Embryonic facial prominence (tissue), 1 donor: ENCODE data around the gene TAS2R30.
A peak's percentile ranks its signal among the peaks of the same experiment; 100 is the strongest.

Experiments used
- DNase-seq: peaks from one replicate; pipeline ENCODE4 v3.0.0-alpha.2; 2016; ENCODE audit errors: extremely low spot score

Gene TAS2R30

GRCh38 chr12:11134305-11134704 lies at the start of gene TAS2R30:
Gene TAS2R30 (minus strand): TSS chr12:11134644. CDS start chr12:11134244, 400 bp downstream.
- no peak for DNase-seq

GRCh38 chr12:11183011-11183410 lies 48.6 kb upstream of the TAS2R30 start:
- DNase-seq, result no peak

GRCh38 chr12:11182529-11182928 lies 48.1 kb upstream of the TAS2R30 start:
- no peak for DNase-seq

- no peak for DNase-seq
Observed at GRCh38 chr12:11178250-11178649, 43.8 kb upstream of the TAS2R30 start.

GRCh38 chr12:11174022-11174421 lies 39.6 kb upstream of the TAS2R30 start:
- DNase-seq, result no peak

- no peak for DNase-seq
Observed at GRCh38 chr12:11171969-11172675, 37.7 kb upstream of the TAS2R30 start.

- DNase-seq, result peak; percentile 87
Observed at GRCh38 chr12:11171145-11171968, 36.9 kb upstream of the TAS2R30 start, which contains the start of gene SMIM10L1. Gene SMIM10L1 (plus strand): TSS chr12:11171194. CDS start chr12:11171357, 163 bp downstream.

- DNase-seq, result peak; percentile 39
Observed at GRCh38 chr12:11170810-11171144, 36.3 kb upstream of the TAS2R30 start.

- DNase-seq, result no peak
Observed at GRCh38 chr12:11166300-11166699, 31.9 kb upstream of the TAS2R30 start.

- DNase-seq, result no peak
Observed at GRCh38 chr12:11164384-11164783, 29.9 kb upstream of the TAS2R30 start.

- DNase-seq, result no peak
Observed at GRCh38 chr12:11162502-11162901, 28.1 kb upstream of the TAS2R30 start.

- no peak for DNase-seq
Observed at GRCh38 chr12:11158885-11159444, 24.5 kb upstream of the TAS2R30 start.

- no peak for DNase-seq
Observed at GRCh38 chr12:11154400-11154925, 20.0 kb upstream of the TAS2R30 start.

- DNase-seq, result no peak
Observed at GRCh38 chr12:11152725-11153124, 18.3 kb upstream of the TAS2R30 start.

GRCh38 chr12:11150832-11151231 lies 16.4 kb upstream of the TAS2R30 start:
- no peak for DNase-seq

- DNase-seq, result no peak
Observed at GRCh38 chr12:11147420-11147819, 13.0 kb upstream of the TAS2R30 start.

- DNase-seq, result no peak
Observed at GRCh38 chr12:11144297-11144696, 9.9 kb upstream of the TAS2R30 start.

- DNase-seq, result no peak
Observed at GRCh38 chr12:11143352-11143751, 8.9 kb upstream of the TAS2R30 start.

GRCh38 chr12:11136075-11136474 lies 1.6 kb upstream of the TAS2R30 start:
- DNase-seq, result no peak

- DNase-seq, result no peak
Observed at GRCh38 chr12:11133816-11134215, 628 bp downstream of the TAS2R30 start.

GRCh38 chr12:11133162-11133561 lies 1.3 kb downstream of the TAS2R30 start:
- no peak for DNase-seq

GRCh38 chr12:11130999-11131398 lies 3.4 kb downstream of the TAS2R30 start:
- no peak for DNase-seq

- DNase-seq, result no peak
Observed at GRCh38 chr12:11130382-11130781, 4.1 kb downstream of the TAS2R30 start.
